PFSK-1 (cell line): ENCODE results near the gene EHMT2.

Experiments
- POLR2AphosphoS5 ChIP-seq: IDR thresholded peaks from 2 replicates; pipeline ENCODE4 v1.6.1; 2012; ENCODE audit warnings: low read depth, mild to moderate bottlenecking, control low read depth, low read length, moderate library complexity
- TAF1 ChIP-seq: IDR thresholded peaks from 2 replicates; pipeline ENCODE4 v1.6.1; 2012; ENCODE audit warnings: low read length, control low read depth, borderline replicate concordance; ENCODE audit not compliant: insufficient read depth
- TF ChIP-seq, protein P1 (sequence below), 2 experiments: IDR thresholded peaks; 2 replicates each; pipeline versions ENCODE4 v1.6.1 to v1.8.0; 2011 to 2012; ENCODE audit warnings: low read depth in 2 of 2, low read length in 2 of 2, control low read depth in 1 of 2, inconsistent platforms in 1 of 2, mild to moderate bottlenecking in 1 of 2, moderate library complexity in 1 of 2; ENCODE audit not compliant: insufficient read depth in 1 of 2

GRCh38 chr6:31892821-31893220, 4.7 kb downstream of the EHMT2 start:
- TF ChIP-seq, protein P1, sequence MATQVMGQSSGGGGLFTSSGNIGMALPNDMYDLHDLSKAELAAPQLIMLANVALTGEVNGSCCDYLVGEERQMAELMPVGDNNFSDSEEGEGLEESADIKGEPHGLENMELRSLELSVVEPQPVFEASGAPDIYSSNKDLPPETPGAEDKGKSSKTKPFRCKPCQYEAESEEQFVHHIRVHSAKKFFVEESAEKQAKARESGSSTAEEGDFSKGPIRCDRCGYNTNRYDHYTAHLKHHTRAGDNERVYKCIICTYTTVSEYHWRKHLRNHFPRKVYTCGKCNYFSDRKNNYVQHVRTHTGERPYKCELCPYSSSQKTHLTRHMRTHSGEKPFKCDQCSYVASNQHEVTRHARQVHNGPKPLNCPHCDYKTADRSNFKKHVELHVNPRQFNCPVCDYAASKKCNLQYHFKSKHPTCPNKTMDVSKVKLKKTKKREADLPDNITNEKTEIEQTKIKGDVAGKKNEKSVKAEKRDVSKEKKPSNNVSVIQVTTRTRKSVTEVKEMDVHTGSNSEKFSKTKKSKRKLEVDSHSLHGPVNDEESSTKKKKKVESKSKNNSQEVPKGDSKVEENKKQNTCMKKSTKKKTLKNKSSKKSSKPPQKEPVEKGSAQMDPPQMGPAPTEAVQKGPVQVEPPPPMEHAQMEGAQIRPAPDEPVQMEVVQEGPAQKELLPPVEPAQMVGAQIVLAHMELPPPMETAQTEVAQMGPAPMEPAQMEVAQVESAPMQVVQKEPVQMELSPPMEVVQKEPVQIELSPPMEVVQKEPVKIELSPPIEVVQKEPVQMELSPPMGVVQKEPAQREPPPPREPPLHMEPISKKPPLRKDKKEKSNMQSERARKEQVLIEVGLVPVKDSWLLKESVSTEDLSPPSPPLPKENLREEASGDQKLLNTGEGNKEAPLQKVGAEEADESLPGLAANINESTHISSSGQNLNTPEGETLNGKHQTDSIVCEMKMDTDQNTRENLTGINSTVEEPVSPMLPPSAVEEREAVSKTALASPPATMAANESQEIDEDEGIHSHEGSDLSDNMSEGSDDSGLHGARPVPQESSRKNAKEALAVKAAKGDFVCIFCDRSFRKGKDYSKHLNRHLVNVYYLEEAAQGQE (IDR thresholded peaks at IDR 0.05; ENCODE audit: insufficient read depth in 1 of 2, low read depth in 2 of 2, low read length in 2 of 2) = no peak
- no peak for TF ChIP-seq TAF1
- no peak for TF ChIP-seq POLR2AphosphoS5
